Central memory CD4-positive, alpha-beta T cell (primary cell): ENCODE data around the gene LRRC73.
"Not testable (repeated sequence)": the region's sequence is repeated elsewhere in the genome, so short reads cannot be mapped to it uniquely, and the experiment has no call there.

Source experiments
- DNase-seq: peaks from one replicate; pipeline ENCODE4 v3.0.0; 2022

LRRC73 gene

DNA sequence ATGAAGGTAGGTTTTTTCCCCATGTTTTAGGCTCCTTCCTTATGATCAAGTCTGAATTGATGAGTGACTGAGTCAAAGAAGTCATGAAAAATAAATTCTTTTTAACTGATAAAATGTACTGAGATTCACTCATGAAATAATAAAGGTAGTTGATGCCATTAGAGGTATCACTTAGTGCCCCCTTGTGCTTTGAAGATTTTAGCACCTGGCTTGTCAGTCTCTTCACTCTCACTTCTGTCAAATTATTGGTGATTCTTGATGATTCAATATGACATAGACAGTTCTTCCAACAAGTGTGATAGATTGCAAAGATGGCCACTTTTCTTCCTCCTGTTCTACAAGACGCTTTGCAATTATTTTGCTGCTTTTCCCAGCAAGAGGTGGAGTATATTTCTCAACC is 50.6 kb downstream of the LRRC73 start:
- no peak for DNase-seq

DNA sequence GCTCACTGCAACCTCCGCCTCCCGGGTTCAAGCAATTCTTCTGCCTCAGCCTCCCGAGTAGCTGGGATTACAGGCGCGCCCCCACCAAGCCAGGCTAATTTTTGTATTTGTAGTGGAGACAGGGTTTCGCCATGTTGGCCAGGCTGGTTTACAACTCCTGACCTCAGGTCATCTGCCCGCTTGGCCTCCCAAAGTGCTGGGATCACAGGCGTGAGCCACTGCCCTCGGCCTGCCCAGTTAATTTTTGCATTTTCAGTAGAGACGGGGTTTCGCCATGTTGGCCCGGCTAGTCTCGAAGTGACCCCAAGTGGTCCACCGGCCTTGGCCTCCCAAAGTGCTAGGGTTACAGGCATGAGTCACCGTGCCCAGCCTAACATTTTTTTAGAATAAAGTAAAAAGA is 52.0 kb downstream of the LRRC73 start:
- not testable (repeated sequence) for DNase-seq

DNA sequence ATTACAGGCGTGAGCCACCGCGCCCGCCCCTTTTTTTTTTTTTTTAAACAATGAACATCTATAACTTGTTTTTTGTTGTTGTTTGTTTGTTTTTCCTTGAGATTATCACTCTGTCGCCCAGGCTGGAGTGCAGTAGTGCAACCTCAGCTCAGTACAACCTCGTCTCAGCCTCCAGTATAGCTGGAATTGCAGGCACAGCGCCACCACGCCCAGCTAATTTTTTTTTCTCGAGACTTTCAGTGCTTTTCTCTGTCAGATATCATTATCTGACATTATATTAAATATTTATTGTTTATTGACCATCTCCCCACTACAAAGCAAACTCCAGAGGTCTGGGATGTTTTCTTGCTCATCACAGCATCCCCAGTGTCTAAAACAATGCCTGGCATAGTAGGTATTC is 52.5 kb downstream of the LRRC73 start:
- no peak for DNase-seq
